Neural progenitor cell (in vitro differentiated cells): Measurements from ENCODE around the gene CDK5RAP2.

ENCODE experiments used
- CTCF ChIP-seq: fragments of 200-600 bp; sonication (generic); IDR thresholded peaks from 2 replicates; pipeline ENCODE4 v1.5.1; 2017; ENCODE audit warnings: antibody characterized with exemption, mild to moderate bottlenecking
- EZH2phosphoT487 ChIP-seq: fragments of 200-600 bp; sonication (generic); IDR thresholded peaks from 2 replicates; pipeline ENCODE4 v1.6.1; 2017; ENCODE audit warnings: antibody characterized with exemption

GRCh38 chr9:120443976-120444375, 136.0 kb downstream of the CDK5RAP2 start:
- TF ChIP-seq CTCF (no peak), EZH2phosphoT487 (no peak)
